ENCODE data around the gene HINT1. TPM values are rescaled to one million over a fixed set of nuclear protein-coding genes. Genes with fewer than 3 reads are reported as not detected.

HINT1 gene
- 194 and 199 TPM in 2 replicates for total RNA-seq
- long read RNA-seq, transcript HINT1-201 (3 exons, 1,081 nt): major isoform, 128 of 143 reads
- long read RNA-seq, partial matches to known transcripts: 0 of 143 reads
- long read RNA-seq, other reads (novel, unspliced or antisense): 7 of 143 reads

DNA sequence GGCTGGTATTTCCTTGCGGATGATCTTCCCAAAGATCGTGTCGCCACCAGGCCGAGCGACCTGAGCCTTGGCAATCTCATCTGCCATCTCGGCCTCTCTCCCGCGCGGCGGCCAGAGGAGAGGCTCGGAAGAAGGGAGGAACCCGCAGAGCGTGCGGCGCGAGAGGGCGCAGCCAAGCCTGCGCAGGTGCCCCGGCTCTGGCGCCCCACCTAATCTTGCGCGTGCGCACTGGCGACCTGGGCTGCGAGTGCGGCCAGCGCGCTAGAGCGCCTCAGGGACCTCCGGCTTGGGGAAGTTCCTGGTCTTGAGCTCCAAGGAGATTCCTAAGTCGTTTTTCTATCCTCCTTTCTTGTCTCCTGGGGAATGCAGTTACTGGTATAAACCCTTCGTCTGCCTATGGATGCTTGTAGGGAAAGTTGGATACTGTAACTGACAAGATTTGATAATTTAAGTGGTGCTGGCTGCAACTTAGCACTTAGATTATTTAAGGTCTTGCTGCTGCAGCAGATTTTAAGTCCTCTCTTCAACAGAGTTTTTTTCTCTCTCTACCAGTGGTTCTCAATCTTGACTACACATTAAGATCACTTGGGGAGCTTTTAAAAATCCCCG lies at the start of gene HINT1:
TSS of gene HINT1 (minus strand) at position 138 of the 609 bp plus-strand sequence. CDS start at position 87, 51 bp downstream.
- peak within 1 kb of the TSS; percentile 96 for H3K4me3 Mint-ChIP-seq (ENCODE audit: unreplicated experiment)
- no peaks in the 10 kb centered on the region for H3K9me3 Mint-ChIP-seq (ENCODE audit: unreplicated experiment)
- H3K27me3 Mint-ChIP-seq (ENCODE audit: unreplicated experiment): no peaks in the 10 kb centered on the region
- H3K4me1 Mint-ChIP-seq (ENCODE audit: unreplicated experiment): peaks cover 25% of the 10 kb centered on the region
- TF ChIP-seq, protein P1, sequence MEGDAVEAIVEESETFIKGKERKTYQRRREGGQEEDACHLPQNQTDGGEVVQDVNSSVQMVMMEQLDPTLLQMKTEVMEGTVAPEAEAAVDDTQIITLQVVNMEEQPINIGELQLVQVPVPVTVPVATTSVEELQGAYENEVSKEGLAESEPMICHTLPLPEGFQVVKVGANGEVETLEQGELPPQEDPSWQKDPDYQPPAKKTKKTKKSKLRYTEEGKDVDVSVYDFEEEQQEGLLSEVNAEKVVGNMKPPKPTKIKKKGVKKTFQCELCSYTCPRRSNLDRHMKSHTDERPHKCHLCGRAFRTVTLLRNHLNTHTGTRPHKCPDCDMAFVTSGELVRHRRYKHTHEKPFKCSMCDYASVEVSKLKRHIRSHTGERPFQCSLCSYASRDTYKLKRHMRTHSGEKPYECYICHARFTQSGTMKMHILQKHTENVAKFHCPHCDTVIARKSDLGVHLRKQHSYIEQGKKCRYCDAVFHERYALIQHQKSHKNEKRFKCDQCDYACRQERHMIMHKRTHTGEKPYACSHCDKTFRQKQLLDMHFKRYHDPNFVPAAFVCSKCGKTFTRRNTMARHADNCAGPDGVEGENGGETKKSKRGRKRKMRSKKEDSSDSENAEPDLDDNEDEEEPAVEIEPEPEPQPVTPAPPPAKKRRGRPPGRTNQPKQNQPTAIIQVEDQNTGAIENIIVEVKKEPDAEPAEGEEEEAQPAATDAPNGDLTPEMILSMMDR (IDR thresholded peaks at IDR 0.05): no peak
- peak; percentile 97 for DNase-seq (ENCODE audit: extremely low spot score, unreplicated experiment)
- H3K27ac Mint-ChIP-seq (ENCODE audit: unreplicated experiment): peak within 1 kb of the TSS; percentile 98
- H3K36me3 Mint-ChIP-seq (ENCODE audit: unreplicated experiment): peaks cover 22% of the 10 kb centered on the region

DNA sequence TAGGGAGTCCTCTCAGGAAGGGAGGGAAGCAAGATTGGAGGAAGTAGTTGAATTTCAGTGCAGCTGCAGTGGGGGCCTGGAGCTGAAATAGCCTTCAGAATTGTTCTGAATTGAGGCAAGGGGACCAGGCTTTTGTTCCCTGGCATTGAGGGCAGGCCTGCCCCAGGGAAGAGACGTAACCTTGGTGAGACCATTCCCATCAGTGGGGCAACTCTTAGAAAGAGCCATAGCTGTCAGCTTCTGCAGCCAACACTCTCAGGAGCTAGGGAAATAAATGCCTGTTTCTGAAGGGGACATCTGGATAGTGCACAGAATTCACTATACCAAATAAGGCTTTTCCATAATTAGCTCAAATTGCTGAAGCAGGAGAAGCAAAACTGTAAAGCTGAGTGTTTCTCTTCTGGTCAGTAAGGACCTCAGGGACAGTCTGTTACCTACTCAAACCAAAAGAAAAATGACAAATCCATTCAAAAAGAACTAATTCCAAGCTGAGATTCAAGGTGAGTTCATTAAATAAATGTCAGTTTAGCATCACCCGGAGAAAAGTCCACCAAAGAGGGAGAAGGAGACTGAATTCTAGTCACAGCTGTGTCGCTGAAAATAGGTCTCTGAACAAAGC lies 49.7 kb upstream of the HINT1 start:
- no peaks in the 10 kb centered on the region for H3K27me3 Mint-ChIP-seq (ENCODE audit: unreplicated experiment)
- no peak overlapping the region for H3K27ac Mint-ChIP-seq (ENCODE audit: unreplicated experiment)
- no peaks in the 10 kb centered on the region for H3K9me3 Mint-ChIP-seq (ENCODE audit: unreplicated experiment)
- H3K36me3 Mint-ChIP-seq (ENCODE audit: unreplicated experiment): no peaks in the 10 kb centered on the region
- DNase-seq (ENCODE audit: extremely low spot score, unreplicated experiment): no peak
- TF ChIP-seq, protein P1 (IDR thresholded peaks at IDR 0.05): no peak
- H3K4me3 Mint-ChIP-seq (ENCODE audit: unreplicated experiment): no peak overlapping the region
- peaks cover 5% of the 10 kb centered on the region for H3K4me1 Mint-ChIP-seq (ENCODE audit: unreplicated experiment)

DNA sequence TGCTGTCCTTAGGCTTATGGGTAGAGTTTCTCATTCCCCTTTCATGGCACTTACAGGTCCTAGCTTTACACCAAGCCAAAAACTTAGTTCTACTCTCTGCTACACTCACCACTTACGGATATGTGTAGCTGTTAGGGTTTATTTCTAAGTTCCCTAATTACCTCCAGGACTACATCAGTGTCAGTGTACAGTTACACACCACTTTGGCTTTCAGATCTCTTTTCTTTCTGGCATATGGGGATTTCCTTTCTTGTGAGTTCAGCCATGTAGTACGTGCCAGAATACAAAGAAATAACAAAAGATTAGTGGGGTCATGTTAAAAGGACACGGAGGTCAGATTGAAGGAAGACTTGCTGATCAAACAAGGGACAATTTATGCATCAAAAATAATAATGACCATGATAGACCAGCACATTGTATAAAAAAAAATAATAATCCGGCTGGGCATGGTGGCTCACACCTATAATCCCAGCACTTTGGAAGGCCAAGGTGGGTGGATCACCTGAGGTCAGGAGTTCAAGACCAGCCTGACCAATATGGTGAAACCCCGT lies 47.5 kb upstream of the HINT1 start:
- H3K27me3 Mint-ChIP-seq (ENCODE audit: unreplicated experiment): no peaks in the 10 kb centered on the region
- no peak overlapping the region for H3K4me3 Mint-ChIP-seq (ENCODE audit: unreplicated experiment)
- no peak for DNase-seq (ENCODE audit: extremely low spot score, unreplicated experiment)
- H3K27ac Mint-ChIP-seq (ENCODE audit: unreplicated experiment): no peak overlapping the region
- H3K9me3 Mint-ChIP-seq (ENCODE audit: unreplicated experiment): no peaks in the 10 kb centered on the region
- no peaks in the 10 kb centered on the region for H3K4me1 Mint-ChIP-seq (ENCODE audit: unreplicated experiment)
- H3K36me3 Mint-ChIP-seq (ENCODE audit: unreplicated experiment): no peaks in the 10 kb centered on the region
- TF ChIP-seq, protein P1 (IDR thresholded peaks at IDR 0.05): no peak

DNA sequence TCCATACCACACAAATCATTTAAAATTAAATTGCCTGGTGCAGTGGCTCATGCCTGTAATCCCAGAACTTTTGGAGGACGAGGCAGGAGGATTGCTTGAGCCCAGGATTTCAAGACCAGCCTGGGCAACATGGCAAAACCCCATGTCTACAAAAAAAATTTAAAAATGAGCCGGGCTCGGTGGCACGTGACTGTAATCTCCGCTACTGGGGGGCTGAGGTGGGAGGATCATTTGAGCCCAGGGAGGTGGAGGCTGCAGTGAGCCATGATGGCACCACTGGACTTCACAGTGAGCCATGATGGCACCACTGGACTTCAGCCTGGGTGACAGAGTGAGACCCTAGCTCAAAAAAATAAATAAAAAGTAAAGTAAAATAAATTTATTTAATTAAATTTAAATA lies 46.6 kb upstream of the HINT1 start:
- Mint-ChIP-seq H3K27me3 (ENCODE audit: unreplicated experiment) (no peaks in the 10 kb centered on the region), H3K9me3 (ENCODE audit: unreplicated experiment) (no peaks in the 10 kb centered on the region), H3K4me3 (ENCODE audit: unreplicated experiment) (no peak overlapping the region), H3K36me3 (ENCODE audit: unreplicated experiment) (no peaks in the 10 kb centered on the region), H3K4me1 (ENCODE audit: unreplicated experiment) (no peaks in the 10 kb centered on the region), H3K27ac (ENCODE audit: unreplicated experiment) (no peak overlapping the region)
- TF ChIP-seq, protein P1 (IDR thresholded peaks at IDR 0.05): no peak
- DNase-seq (ENCODE audit: extremely low spot score, unreplicated experiment): no peak

DNA sequence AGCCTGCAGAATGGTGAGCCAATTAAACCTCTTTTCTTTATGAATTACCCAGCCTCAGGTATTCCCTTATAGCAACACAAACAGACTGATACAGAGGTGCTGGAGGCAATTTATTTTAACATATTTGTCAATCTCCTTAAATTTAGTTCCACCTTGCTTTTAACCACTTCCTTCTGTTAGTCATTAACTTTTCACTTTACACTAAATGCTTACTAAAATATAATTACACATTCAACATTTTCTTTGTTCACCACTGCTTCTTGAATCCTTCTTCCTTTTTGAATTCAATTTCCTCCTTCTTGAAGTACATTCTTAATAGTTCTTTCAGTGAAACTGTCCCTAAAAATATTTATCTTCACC lies 45.1 kb upstream of the HINT1 start:
- no peak overlapping the region for H3K27ac Mint-ChIP-seq (ENCODE audit: unreplicated experiment)
- H3K4me1 Mint-ChIP-seq (ENCODE audit: unreplicated experiment): no peaks in the 10 kb centered on the region
- no peaks in the 10 kb centered on the region for H3K9me3 Mint-ChIP-seq (ENCODE audit: unreplicated experiment)
- TF ChIP-seq, protein P1 (IDR thresholded peaks at IDR 0.05): no peak
- no peaks in the 10 kb centered on the region for H3K36me3 Mint-ChIP-seq (ENCODE audit: unreplicated experiment)
- no peak for DNase-seq (ENCODE audit: extremely low spot score, unreplicated experiment)
- H3K4me3 Mint-ChIP-seq (ENCODE audit: unreplicated experiment): no peak overlapping the region
- H3K27me3 Mint-ChIP-seq (ENCODE audit: unreplicated experiment): no peaks in the 10 kb centered on the region

Data from osteocyte (in vitro differentiated cells).